NCI-H128 (cell line): Measurements from ENCODE around the gene HOXC13.

Experiments used
- DNase-seq: peaks from one replicate; lab custom pipeline; 2025; ENCODE audit not compliant: unreplicated experiment; lab: John Stamatoyannopoulos, UW

HOXC13 gene

GRCh38 chr12:53938326-53939140 is at the start of gene HOXC13:
HOXC13 (plus strand) TSS chr12:53938831; CDS start chr12:53938907, 76 bp downstream.
- no peak for DNase-seq

DNA sequence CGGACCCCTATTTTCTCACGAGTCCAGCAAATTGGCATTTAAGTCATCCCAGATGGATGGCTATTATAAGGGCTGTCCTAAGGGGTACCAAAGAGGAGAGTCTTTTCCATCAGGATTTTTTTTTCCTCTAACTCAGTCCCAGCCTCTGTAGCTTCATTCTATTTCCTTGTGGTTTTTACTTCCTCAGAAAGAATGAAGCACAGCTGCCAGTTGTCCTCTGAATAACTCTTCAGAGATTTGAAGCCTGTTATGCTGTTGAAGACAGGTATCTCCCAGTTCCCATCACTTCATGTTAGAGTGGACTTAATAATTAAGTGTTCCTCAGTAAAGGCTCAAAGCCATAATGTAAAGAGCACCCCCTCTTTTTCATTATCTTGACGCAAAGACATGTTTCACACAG is 48.5 kb upstream of the HOXC13 start:
- no peak for DNase-seq

- DNase-seq = no peak
Measured at GRCh38 chr12:53892762-53893395, 45.8 kb upstream of the HOXC13 start.

- DNase-seq = no peak
Measured at GRCh38 chr12:53899230-53899629, 39.4 kb upstream of the HOXC13 start.

DNA sequence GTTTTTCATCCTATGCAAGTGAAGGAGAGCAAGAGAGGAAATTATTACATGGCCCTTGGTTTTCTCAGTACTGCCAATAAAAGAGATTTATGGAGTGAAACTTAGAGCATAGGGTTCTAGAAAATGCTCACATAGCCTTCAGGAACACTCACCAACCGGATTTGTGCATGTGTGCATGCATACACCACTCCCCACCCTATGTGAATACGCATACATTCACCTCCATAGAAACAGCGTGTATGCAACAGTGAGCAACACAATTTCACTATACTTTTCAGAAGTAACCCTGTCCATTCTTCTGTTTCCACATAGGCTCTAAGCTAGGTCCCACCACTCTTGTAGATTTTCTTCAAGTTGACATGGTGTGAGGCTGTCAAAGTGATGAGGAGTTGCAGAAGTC is 31.5 kb upstream of the HOXC13 start:
- no peak for DNase-seq

DNA sequence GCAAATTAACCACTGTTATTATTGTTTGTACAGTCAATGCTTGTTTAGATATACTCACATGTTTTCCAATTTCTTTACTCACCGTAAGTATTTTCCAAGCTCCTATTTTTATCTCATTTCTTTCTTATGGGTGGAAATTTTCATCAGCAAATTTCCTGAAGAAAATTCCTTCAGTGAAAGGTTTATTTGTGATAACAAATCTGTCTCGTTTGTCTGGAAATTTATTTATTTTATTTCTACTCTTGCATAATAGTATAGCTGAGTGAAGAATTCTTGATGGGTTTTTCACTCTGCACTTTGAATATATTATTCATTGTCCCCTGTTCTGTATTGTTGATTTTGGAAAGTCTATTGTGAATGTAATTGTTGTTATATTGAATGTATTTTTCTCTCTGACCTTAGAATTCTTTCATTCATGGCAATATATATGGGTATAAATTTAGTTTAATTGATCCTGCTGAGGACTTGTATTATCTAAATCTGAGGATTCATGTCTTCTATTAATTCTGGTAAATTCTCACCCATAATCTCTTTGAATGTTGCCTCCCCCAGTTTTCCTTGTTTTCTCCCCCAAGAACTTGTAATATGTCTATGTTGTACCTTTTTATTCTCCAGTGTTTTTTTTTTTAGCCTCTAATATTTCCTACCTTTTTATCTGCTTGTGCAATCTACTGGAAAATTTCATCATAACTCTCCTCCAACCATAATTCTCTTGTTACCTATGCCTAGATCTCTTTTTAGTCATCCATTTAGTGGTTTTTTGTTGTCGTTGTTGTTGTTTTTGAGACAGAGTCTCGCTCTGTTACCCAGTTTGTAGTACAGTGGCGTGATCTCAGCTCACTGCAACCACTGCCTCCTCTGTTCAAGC is 21.6 kb upstream of the HOXC13 start:
- no peak for DNase-seq

- no peak for DNase-seq
Measured at GRCh38 chr12:53924521-53925405, 13.9 kb upstream of the HOXC13 start.

- DNase-seq = no peak
Measured at GRCh38 chr12:53927220-53928029, 11.2 kb upstream of the HOXC13 start.

DNA sequence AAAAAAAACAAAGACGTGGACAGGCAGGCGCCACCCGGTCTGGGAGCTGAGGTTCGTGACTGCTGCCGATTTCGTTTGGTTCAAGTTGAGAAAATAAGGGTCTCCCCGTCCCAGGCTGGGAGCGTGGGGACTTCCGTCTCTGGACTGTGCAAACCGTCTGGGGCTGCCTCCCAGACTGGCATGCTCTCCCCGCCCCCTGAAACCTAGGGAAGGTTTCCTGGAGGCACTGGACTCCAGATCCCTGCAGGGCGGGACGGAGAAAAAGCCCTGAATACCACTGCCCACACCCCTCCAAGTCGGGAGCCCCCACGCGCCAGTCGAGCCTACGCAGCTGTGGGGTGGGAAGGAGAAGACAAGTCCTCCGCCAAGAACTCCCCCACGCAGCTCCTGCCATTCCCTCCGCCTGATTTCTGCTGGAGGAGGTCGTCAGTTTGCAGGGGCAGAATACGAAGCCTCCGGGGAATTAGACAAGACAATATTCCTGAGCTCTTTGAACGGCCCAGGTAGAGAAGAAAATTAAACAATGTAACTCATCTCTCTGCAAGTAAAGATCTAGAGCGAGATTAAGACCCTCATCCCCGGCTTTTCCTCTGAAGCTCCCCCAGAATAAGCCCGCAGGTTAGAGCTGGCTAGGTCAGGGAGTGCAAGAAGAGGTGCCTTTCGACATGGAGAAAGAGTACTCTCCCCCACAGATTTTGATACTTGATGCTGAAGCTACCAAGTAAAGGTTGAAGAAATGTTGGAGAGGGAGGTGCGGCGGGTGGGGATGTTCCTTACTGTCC is 10.4 kb upstream of the HOXC13 start:
- DNase-seq = no peak

- no peak for DNase-seq
Measured at GRCh38 chr12:53929527-53929926, 9.1 kb upstream of the HOXC13 start.

DNA sequence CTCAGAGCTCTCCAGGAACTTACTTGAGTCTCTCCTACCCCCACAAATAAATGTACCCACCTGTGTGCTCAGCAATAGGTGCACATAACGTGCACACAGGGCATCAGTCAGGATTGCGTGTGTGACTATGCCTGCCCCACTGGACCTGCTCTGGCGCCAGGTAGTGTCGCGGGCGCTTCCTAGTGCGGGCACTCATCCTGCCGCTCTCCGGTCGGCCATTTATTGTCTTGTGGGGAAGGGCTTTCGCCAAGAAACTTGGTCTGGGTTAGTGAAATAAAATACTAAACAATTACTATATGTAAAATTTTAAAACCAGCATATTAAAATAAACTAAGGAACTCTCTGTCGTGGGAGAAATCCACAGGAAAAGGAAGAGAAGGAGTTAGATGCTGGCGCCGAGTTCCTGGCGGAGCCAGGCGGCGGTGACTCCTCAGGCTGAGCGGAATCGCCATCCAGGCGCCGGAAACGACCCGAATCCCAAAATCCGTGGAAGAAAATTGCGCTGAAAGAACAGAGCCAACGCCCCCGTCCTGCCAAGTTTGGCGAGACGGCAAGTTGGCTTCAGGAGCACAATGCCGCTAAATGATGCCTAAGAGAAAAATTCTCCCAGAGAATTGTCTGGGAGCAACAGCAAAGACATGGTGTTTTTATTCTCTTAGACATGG is 7.9 kb upstream of the HOXC13 start:
- DNase-seq = no peak

DNA sequence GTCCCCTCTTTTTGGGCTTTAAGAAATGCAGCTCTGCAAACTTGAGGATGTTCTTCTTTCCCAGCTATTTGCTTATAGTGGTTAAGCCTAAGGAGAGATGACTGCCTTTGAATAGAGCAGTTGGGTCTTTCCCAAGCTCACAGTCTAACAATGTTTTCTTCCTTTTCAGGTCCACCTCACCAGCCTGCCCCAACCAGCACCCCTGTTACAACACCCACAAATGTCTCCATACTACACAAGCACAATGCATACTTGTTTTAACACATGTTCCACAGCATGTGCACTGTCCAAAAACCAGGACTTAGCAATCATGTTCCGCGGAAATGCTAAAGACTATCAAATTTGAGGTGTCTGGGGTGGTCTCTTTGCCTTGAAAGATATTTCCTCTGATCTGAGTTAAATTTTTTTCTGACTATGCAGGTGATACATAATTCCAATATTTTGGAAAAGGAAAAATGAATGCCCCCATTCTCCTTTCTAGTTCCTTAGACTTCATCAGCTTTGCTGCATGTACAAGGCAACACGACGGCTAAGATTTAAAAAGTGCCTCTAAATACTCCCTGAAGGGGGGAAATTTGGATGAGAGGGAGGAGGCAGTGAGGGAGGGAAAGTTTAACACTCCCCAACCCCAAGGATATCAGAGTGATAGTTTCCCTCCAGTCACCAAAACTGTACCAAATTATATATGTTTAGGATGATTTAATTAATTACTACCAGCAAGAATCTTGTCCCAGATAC is 6.6 kb upstream of the HOXC13 start:
- DNase-seq = no peak

- DNase-seq = no peak
Measured at GRCh38 chr12:53932915-53933314, 5.7 kb upstream of the HOXC13 start.

GRCh38 chr12:53935383-53936341 is 3.0 kb upstream of the HOXC13 start:
- DNase-seq = no peak

DNA sequence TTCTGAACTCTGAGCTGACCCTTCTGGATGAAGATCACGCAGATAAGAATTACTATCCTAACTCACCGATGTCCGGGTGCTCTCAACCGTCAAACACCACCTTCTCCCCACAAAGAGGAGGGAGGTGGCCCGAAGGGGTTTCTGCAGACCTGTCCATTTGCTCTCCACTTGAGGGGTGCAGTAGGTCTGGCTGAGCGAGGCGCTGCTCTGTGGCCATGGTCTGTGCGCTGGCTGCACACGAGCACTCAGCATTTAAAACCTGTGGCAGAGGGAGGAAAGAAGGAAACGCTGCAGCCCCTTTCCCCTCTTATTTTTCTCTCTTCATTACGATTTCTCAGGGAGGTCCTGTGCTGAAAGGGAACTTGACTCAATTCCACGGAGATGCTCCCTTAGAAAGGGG is 1.5 kb upstream of the HOXC13 start:
- DNase-seq = no peak

DNA sequence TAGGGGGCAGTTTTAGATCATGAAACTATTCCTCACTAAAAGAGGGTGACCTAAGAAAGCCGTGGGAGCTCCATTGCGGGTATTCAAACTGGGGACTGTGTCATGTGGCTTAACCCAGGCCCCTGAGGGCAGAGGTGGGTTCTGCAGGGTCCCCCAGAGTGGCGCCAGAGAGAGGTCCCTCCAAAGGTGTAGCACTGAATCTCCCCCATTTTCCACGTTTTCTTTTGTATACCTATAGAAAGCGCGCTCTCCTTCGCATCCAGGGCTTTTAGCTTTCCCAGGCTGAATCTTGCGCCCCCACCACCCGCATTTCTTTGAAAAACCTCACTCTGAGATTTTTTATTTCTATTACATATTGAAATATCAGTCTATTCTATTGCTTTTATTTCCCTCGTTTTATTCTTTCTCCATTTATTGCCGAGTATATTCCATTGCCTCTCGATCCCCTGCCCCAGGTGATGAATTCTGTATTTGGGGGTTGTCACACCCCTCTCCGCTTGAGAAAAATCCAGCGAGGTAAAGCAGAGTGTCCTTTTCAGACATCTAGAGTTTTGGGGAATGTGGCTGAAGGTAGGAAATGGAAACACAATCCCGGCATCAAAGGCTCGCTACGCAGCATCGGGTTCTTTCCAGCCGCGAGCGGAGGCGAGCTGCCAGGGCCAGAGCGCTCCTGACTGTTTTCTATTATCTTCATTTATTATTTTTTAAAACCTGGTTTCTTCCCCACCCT is 870 bp upstream of the HOXC13 start:
- no peak for DNase-seq
